A673 (cell line): ENCODE measurements around the gene SOX6.

Source experiments
- EZH2 ChIP-seq: fragments of 200-600 bp; sonication (generic); IDR thresholded peaks from 2 replicates; pipeline ENCODE4 v1.6.1; 2017; ENCODE audit warnings: borderline replicate concordance, low read depth, mild to moderate bottlenecking, mixed read lengths, antibody characterized with exemption, low read length; ENCODE audit not compliant: poor library complexity, severe bottlenecking
- TF ChIP-seq, protein P1 (sequence below): fragments of 300-800, 200-600 bp; sonication (generic); conservative IDR thresholded peaks from 2 replicates; pipeline ENCODE4 v1.5.1; 2017; ENCODE audit warnings: low read depth, mild to moderate bottlenecking, antibody characterized with exemption, low read length, moderate library complexity, mixed read lengths

DNA sequence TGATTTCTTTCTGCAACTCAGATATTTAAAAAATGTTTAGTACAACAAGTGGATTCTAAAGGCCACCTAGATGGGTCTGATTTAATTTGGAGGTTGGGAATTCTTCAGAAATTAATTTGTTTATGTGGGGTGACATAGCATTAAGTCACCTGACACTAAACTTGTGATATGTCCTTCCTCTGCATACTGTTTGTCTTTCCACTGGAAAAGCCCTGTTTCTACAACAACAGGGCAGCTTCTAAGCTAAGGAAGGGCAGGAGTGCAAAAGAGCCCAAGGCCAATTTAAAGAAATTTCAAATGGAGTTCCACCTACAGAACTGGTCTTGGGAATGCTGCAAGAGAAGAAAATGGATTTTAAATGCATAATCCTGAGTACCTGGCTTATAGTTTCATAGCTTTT, 319.2 kb downstream of the SOX6 start:
- TF ChIP-seq, protein P1, sequence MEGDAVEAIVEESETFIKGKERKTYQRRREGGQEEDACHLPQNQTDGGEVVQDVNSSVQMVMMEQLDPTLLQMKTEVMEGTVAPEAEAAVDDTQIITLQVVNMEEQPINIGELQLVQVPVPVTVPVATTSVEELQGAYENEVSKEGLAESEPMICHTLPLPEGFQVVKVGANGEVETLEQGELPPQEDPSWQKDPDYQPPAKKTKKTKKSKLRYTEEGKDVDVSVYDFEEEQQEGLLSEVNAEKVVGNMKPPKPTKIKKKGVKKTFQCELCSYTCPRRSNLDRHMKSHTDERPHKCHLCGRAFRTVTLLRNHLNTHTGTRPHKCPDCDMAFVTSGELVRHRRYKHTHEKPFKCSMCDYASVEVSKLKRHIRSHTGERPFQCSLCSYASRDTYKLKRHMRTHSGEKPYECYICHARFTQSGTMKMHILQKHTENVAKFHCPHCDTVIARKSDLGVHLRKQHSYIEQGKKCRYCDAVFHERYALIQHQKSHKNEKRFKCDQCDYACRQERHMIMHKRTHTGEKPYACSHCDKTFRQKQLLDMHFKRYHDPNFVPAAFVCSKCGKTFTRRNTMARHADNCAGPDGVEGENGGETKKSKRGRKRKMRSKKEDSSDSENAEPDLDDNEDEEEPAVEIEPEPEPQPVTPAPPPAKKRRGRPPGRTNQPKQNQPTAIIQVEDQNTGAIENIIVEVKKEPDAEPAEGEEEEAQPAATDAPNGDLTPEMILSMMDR: no peak
- TF ChIP-seq EZH2: no peak
